Measurements from ENCODE around the gene SDK2.

Gene SDK2

GRCh38 chr17:73380439-73381106 is 263.7 kb downstream of the SDK2 start:
- TF ChIP-seq CTCF (IDR thresholded peaks at IDR 0.05; ENCODE audit: low read depth, low read length, poor library complexity, severe bottlenecking), result no peak
- no peak for TF ChIP-seq EZH2phosphoT487 (IDR thresholded peaks at IDR 0.05; ENCODE audit: borderline replicate concordance, low read length)
- no peak overlapping the region for H3K27ac ChIP-seq (ENCODE audit: low read depth, low read length)
- no peak overlapping the region for H3K4me2 ChIP-seq (ENCODE audit: low read length)
- no peaks in the 10 kb centered on the region for H3K36me3 ChIP-seq (ENCODE audit: control insufficient read depth, low read length)
- H3K27me3 ChIP-seq (ENCODE audit: control insufficient read depth, low read length), result no peaks in the 10 kb centered on the region
- no peaks in the 10 kb centered on the region for H3K9me2 ChIP-seq (replicated peaks; ENCODE audit: control insufficient read depth, low read length)
- H3K4me3 ChIP-seq (ENCODE audit: low read length), result no peak overlapping the region
- no peaks in the 10 kb centered on the region for H3F3A ChIP-seq (ENCODE audit: control insufficient read depth, insufficient read depth)
- H3K79me2 ChIP-seq (ENCODE audit: control insufficient read depth, low read length), result no peaks in the 10 kb centered on the region
- H3K4me1 ChIP-seq (ENCODE audit: control insufficient read depth, low read length), result no peaks in the 10 kb centered on the region
- no peaks in the 10 kb centered on the region for H4K20me1 ChIP-seq (ENCODE audit: control insufficient read depth, insufficient read depth, low read depth, low read length)
- H3K9me3 ChIP-seq (ENCODE audit: control insufficient read depth, insufficient read depth, low read length), result no peaks in the 10 kb centered on the region

GRCh38 chr17:73379826-73380225 is 264.4 kb downstream of the SDK2 start:
- Histone ChIP-seq H3K4me1 (ENCODE audit: control insufficient read depth, low read length) (no peaks in the 10 kb centered on the region), H3K4me2 (ENCODE audit: low read length) (no peak overlapping the region), H3K9me3 (ENCODE audit: control insufficient read depth, insufficient read depth, low read length) (no peaks in the 10 kb centered on the region), H3K79me2 (ENCODE audit: control insufficient read depth, low read length) (no peaks in the 10 kb centered on the region), H3F3A (ENCODE audit: control insufficient read depth, insufficient read depth) (no peaks in the 10 kb centered on the region), H4K20me1 (ENCODE audit: control insufficient read depth, insufficient read depth, low read depth, low read length) (no peaks in the 10 kb centered on the region), H3K4me3 (ENCODE audit: low read length) (no peak overlapping the region), H3K9me2 (replicated peaks; ENCODE audit: control insufficient read depth, low read length) (no peaks in the 10 kb centered on the region), H3K36me3 (ENCODE audit: control insufficient read depth, low read length) (no peaks in the 10 kb centered on the region), H3K27me3 (ENCODE audit: control insufficient read depth, low read length) (no peaks in the 10 kb centered on the region), H3K27ac (ENCODE audit: low read depth, low read length) (no peak overlapping the region)
- TF ChIP-seq EZH2phosphoT487 (IDR thresholded peaks at IDR 0.05; ENCODE audit: borderline replicate concordance, low read length) (no peak), CTCF (IDR thresholded peaks at IDR 0.05; ENCODE audit: low read depth, low read length, poor library complexity, severe bottlenecking) (no peak)

GRCh38 chr17:73378974-73379470 is 265.2 kb downstream of the SDK2 start:
- Histone ChIP-seq H3K27ac (ENCODE audit: low read depth, low read length) (no peak overlapping the region), H3K4me3 (ENCODE audit: low read length) (no peak overlapping the region), H3K79me2 (ENCODE audit: control insufficient read depth, low read length) (no peaks in the 10 kb centered on the region), H3K4me1 (ENCODE audit: control insufficient read depth, low read length) (no peaks in the 10 kb centered on the region), H3K36me3 (ENCODE audit: control insufficient read depth, low read length) (no peaks in the 10 kb centered on the region), H3K9me3 (ENCODE audit: control insufficient read depth, insufficient read depth, low read length) (no peaks in the 10 kb centered on the region), H4K20me1 (ENCODE audit: control insufficient read depth, insufficient read depth, low read depth, low read length) (no peaks in the 10 kb centered on the region), H3K27me3 (ENCODE audit: control insufficient read depth, low read length) (no peaks in the 10 kb centered on the region), H3F3A (ENCODE audit: control insufficient read depth, insufficient read depth) (no peaks in the 10 kb centered on the region), H3K4me2 (ENCODE audit: low read length) (no peak overlapping the region), H3K9me2 (replicated peaks; ENCODE audit: control insufficient read depth, low read length) (no peaks in the 10 kb centered on the region)
- no peak for TF ChIP-seq EZH2phosphoT487 (IDR thresholded peaks at IDR 0.05; ENCODE audit: borderline replicate concordance, low read length)
- no peak for TF ChIP-seq CTCF (IDR thresholded peaks at IDR 0.05; ENCODE audit: low read depth, low read length, poor library complexity, severe bottlenecking)

All from DOHH2 (cell line).